Upper lobe of left lung (tissue), 6 donors: Measurements from ENCODE around the gene KCNMA1. TPM values are rescaled to one million over a fixed set of nuclear protein-coding genes. Genes with fewer than 3 reads are reported as not detected.

Experiments
- ATAC-seq, 2 donors: fragments of 200-7000 bp; cut with Tn5 transposase; one replicate each; pipeline ENCODE4 v1.9.1; 2022; ENCODE audit warnings: mild to moderate bottlenecking in 2 of 2, moderate library complexity in 2 of 2; ENCODE audit not compliant: low FRiP score in 2 of 2
- DNase-seq, 2 donors: peaks; one replicate each; pipeline ENCODE4 v3.0.0-alpha.2; 2019 to 2020
- H3K27ac ChIP-seq, 4 donors: fragments of 200-600 bp; sonication (generic); one replicate each; pipeline ENCODE4 v1.5.1; 2016 to 2019
- H3K27me3 ChIP-seq, 4 donors: fragments of 200-600 bp; sonication (generic); one replicate each; pipeline ENCODE4 v1.5.1; 2017 to 2019
- H3K36me3 ChIP-seq, 4 donors: fragments of 200-600 bp; sonication (generic); one replicate each; pipeline ENCODE4 v1.5.1; 2016 to 2019
- H3K4me1 ChIP-seq, 4 donors: fragments of 200-600 bp; sonication (generic); one replicate each; pipeline ENCODE4 v1.5.1; 2018 to 2019
- H3K4me3 ChIP-seq, 4 donors: fragments of 200-600 bp; sonication (generic); one replicate each; pipeline ENCODE4 v1.5.1; 2017 to 2019; ENCODE audit warnings: mild to moderate bottlenecking in 2 of 4, moderate library complexity in 1 of 4
- H3K9me3 ChIP-seq, 4 donors: fragments of 200-600 bp; sonication (generic); one replicate each; pipeline ENCODE4 v1.5.1; 2018 to 2019
- EP300 ChIP-seq, 4 donors: sonication (generic); formaldehyde crosslinking; IDR thresholded peaks; one replicate each; pipeline ENCODE4 v1.5.1; 2017; ENCODE audit warnings: antibody characterized with exemption in 4 of 4, control low read depth in 2 of 4
- POLR2A ChIP-seq, 4 donors: fragments of 450-650 bp; IDR thresholded peaks; one replicate each; pipeline ENCODE4 v1.5.1; 2016 to 2017; ENCODE audit warnings: antibody characterized with exemption in 4 of 4, mild to moderate bottlenecking in 2 of 4
- POLR2AphosphoS5 ChIP-seq, 2 donors: sonication (generic); formaldehyde crosslinking; IDR thresholded peaks; one replicate each; pipeline ENCODE4 v1.5.1; 2017; ENCODE audit warnings: antibody characterized with exemption in 2 of 2
- WGBS, 2 donors: methylation state at CpG; one replicate each; pipeline ENCODE4 v1.1.5; 2017 to 2018; 5-methylcytosine and 5-hydroxymethylcytosine counted together
- total RNA-seq, 6 donors: library from RNA; depleted of rRNA in 4 of 6; stranded (reverse); fragments of >200 nt in 4 of 6; gene quantifications; one replicate each; pipeline versions ENCODE4 v1.1.0 to v1.2.1, GENCODE V29; 2016 to 2021
- TF ChIP-seq, protein P1 (sequence below), 6 experiments: fragments of 450-650 bp in 4 of 6; fragments of 200-600 bp in 2 of 6; sonication (generic) in 2 of 6; IDR thresholded peaks; one replicate each; pipeline ENCODE4 v1.5.1; 2016 to 2019; ENCODE audit warnings: antibody characterized with exemption in 6 of 6
- donor health status: DM: no; HTN: no; CAD: no; lungs with moderate emphysema.
- donor health status: DM: no; HTN: yes; CAD: no; lungs with severe emphysema.

The KCNMA1 gene
- total RNA-seq, 6 donors from 2014 or later, result 5.8 to 107 (median 22.0) TPM

DNA sequence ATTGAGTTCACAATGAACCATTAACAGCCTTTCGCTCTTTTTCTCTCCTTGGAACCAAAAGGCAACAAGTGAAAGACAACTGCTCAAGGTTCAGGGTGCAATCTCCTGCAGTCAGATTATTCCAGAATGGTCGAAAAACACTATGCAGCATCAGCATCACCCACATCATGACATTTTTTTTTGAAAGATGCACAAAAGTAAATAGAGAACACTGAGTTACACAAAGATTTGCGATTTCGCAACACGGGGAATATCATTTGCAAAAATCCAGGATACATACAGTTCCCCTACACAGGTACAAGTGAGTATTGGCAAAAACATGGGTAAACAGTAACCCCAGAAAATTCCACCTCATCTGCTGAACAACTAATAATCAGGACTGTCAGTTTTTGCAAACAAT is 611.5 kb downstream of the KCNMA1 start:
- WGBS, 2 donors, result 96 to 97% methylated on average over 5 of the region's 5 CpGs
- Histone ChIP-seq H3K27me3 (no peaks in the 10 kb centered on the region), H3K4me3 (no peak overlapping the region), H3K9me3 (no peaks in the 10 kb centered on the region), H3K4me1 (peaks cover 0 to 2% (median 0%) of the 10 kb centered on the region in 4 donors), H3K27ac (no peak overlapping the region), H3K36me3 (no peaks in the 10 kb centered on the region)
- no peak for TF ChIP-seq POLR2A (IDR thresholded peaks at IDR 0.05)
- ATAC-seq (no peak), DNase-seq (no peak)

DNA sequence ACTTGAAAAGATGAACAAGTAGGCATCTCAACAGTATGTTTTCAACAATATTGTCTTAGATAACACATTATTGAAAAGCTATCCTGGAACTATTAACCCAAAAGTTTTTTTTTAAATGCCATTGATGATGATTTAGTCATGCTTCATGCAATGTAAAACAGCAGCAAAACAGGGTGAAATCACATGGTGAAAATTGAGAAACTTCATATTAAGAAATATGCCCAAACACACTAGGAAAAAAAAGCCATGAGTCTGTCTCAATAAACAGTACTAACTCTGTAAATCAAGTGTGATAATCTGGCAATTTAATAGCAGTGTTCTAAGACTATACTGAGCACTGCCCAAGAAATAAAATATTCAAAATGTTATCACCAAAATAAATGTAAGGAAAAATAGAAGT is 613.1 kb downstream of the KCNMA1 start:
- Histone ChIP-seq H3K4me3 (no peak overlapping the region), H3K9me3 (no peaks in the 10 kb centered on the region), H3K4me1 (peaks cover 0 to 2% (median 0%) of the 10 kb centered on the region in 4 donors), H3K36me3 (no peaks in the 10 kb centered on the region), H3K27ac (no peak overlapping the region), H3K27me3 (no peaks in the 10 kb centered on the region)
- ATAC-seq (no peak), DNase-seq (no peak)
- TF ChIP-seq POLR2AphosphoS5 (IDR thresholded peaks at IDR 0.05), result no peak
- TF ChIP-seq, protein P1, sequence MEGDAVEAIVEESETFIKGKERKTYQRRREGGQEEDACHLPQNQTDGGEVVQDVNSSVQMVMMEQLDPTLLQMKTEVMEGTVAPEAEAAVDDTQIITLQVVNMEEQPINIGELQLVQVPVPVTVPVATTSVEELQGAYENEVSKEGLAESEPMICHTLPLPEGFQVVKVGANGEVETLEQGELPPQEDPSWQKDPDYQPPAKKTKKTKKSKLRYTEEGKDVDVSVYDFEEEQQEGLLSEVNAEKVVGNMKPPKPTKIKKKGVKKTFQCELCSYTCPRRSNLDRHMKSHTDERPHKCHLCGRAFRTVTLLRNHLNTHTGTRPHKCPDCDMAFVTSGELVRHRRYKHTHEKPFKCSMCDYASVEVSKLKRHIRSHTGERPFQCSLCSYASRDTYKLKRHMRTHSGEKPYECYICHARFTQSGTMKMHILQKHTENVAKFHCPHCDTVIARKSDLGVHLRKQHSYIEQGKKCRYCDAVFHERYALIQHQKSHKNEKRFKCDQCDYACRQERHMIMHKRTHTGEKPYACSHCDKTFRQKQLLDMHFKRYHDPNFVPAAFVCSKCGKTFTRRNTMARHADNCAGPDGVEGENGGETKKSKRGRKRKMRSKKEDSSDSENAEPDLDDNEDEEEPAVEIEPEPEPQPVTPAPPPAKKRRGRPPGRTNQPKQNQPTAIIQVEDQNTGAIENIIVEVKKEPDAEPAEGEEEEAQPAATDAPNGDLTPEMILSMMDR (IDR thresholded peaks at IDR 0.05), result no peak
- no peak for TF ChIP-seq POLR2A (IDR thresholded peaks at IDR 0.05)
- TF ChIP-seq EP300 (IDR thresholded peaks at IDR 0.05), result no peak

DNA sequence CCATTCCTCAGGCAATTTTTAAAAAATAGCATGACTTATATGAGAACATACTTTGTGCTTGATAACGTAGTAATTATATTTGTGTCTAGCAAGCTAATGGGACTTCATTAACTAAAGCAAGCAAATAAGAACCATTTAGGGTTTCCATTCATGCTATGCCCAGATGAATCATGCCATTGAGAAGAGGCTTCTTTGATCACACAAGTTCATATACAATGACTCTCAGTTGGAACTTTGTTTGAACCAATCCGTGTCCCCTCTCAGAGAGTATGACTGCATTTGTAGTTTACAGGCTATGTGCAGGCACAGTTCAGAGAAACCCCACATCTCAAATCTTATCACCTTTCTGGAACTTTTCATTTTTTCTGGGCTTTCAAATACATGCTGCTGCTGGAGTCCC is 614.2 kb downstream of the KCNMA1 start:
- 92 to 94% methylated on average over 2 of the region's 2 CpGs for WGBS, 2 donors
- H3K36me3 ChIP-seq, result no peaks in the 10 kb centered on the region
- no peak for DNase-seq
- H3K27ac ChIP-seq, result no peak overlapping the region
- H3K4me1 ChIP-seq, result peaks cover 0 to 2% (median 0%) of the 10 kb centered on the region in 4 donors
- H3K4me3 ChIP-seq, result no peak overlapping the region
- no peaks in the 10 kb centered on the region for H3K27me3 ChIP-seq
- TF ChIP-seq, protein P1 (IDR thresholded peaks at IDR 0.05), result no peak
- no peak for TF ChIP-seq POLR2AphosphoS5 (IDR thresholded peaks at IDR 0.05)
- TF ChIP-seq POLR2A (IDR thresholded peaks at IDR 0.05), result no peak
- no peak for ATAC-seq
- H3K9me3 ChIP-seq, result no peaks in the 10 kb centered on the region

DNA sequence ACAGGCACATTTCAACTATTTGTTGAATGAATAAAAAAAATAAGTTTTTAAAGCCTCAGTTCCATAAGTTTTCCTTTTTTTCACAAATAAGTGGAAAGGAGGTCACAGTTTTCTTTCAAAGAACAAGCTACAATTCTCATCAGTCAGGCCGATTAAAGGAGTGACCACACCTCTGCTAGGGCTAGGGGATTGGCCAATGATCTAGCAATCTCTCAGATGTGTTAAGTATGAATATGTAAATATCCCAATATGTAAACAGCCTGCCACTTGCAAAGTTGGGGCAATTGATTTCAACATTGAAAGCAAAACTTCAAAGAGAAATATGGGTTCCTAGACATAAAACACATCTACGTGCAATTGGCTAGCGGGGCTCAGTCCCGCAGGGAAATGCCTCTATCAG is 614.9 kb downstream of the KCNMA1 start:
- TF ChIP-seq, protein P1 (IDR thresholded peaks at IDR 0.05), result no peak
- no peak for TF ChIP-seq POLR2AphosphoS5 (IDR thresholded peaks at IDR 0.05)
- no peak for ATAC-seq
- no peak overlapping the region for H3K4me3 ChIP-seq
- H3K9me3 ChIP-seq, result no peaks in the 10 kb centered on the region
- DNase-seq, result no peak
- H3K36me3 ChIP-seq, result no peaks in the 10 kb centered on the region
- H3K27ac ChIP-seq, result no peak overlapping the region
- WGBS, 2 donors, result 64 to 92% methylated on average over 4 of the region's 4 CpGs
- H3K27me3 ChIP-seq, result no peaks in the 10 kb centered on the region
- H3K4me1 ChIP-seq, result peaks cover 0 to 2% (median 0%) of the 10 kb centered on the region in 4 donors

DNA sequence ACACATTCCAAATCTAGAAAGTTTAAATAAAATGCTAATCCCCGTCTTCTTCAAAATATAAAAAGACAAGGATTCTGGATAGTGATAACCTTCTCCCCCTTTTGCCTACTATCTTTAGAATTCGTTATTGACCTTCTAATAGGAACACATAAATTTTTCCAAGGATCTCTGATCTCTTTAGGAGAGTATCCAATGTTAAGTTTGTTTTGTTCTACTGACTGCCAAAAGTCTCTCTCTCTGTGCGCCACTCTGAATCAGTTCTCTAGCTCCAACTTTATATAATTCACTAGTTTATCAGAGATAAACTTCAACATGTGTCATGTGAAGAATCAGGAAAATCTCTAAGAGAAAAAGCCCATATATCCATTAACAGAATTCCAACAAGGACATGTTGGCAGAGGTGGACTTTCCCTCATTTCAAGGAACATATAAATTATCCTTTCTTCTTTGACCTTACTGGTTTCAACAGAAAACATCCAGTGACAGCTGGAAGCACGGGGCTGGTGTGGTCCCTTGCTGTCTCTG is 615.6 kb downstream of the KCNMA1 start:
- H3K27me3 ChIP-seq, result no peaks in the 10 kb centered on the region
- 61 to 65% methylated on average over 4 of the region's 4 CpGs for WGBS, 2 donors
- H3K36me3 ChIP-seq, result no peaks in the 10 kb centered on the region
- TF ChIP-seq, protein P1 (IDR thresholded peaks at IDR 0.05), result no peak
- no peak for TF ChIP-seq POLR2AphosphoS5 (IDR thresholded peaks at IDR 0.05)
- no peak for TF ChIP-seq POLR2A (IDR thresholded peaks at IDR 0.05)
- no peak for TF ChIP-seq EP300 (IDR thresholded peaks at IDR 0.05)
- no peaks in the 10 kb centered on the region for H3K9me3 ChIP-seq
- ATAC-seq, result no peak
- H3K4me1 ChIP-seq, result peaks cover 0 to 2% (median 0%) of the 10 kb centered on the region in 4 donors
- H3K4me3 ChIP-seq, result no peak overlapping the region
- H3K27ac ChIP-seq, result no peak overlapping the region
- DNase-seq, result no peak
